ENCODE results near the gene CNTN4. TPM values are rescaled to one million over a fixed set of nuclear protein-coding genes. Genes with fewer than 3 reads are reported as not detected.

Gene CNTN4
- total RNA-seq, 1 donor from 2014 or later = 56.9 TPM

Small RNA genes lying within 50 kb of the gene (small RNA-seq; reads per million reads assigned to genes)
- not detected for gene RF00416
- not detected for gene RN7SKP144

All from occipital lobe (tissue), 2 donors.